GM10266 (cell line): ENCODE measurements around the gene CDK5R1.
"Not testable (repeated sequence)": the region's sequence is repeated elsewhere in the genome, so short reads cannot be mapped to it uniquely, and the experiment has no call there.

Experiments
- DNase-seq: peaks from one replicate; pipeline ENCODE4 v3.0.0; 2012; ENCODE audit errors: extremely low spot score
- TF ChIP-seq, protein P1 (sequence below): IDR thresholded peaks from 2 replicates; pipeline ENCODE4 v1.5.1; 2012; ENCODE audit warnings: mild to moderate bottlenecking, low read depth; ENCODE audit not compliant: control insufficient read depth, insufficient read depth; ENCODE audit errors: missing control alignments

The CDK5R1 gene

DNA sequence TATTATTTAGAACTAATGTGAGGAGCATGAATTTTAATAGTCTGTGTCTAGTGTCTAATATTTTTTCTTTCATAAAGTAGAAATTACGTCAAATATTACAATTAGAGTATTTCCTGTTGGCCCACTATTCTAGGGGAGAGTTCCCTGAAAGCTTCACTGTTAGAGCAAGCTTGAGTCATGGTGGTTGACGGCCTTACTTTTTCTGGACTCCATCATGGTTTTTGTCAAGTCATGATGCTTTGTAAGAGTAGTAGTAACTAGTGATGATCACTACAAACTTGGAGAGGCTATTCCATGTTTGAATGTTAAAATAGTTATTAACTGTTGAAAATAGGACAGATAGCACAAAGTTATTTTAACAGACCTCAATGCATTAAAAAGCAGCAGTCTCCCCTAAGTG lies 40.8 kb upstream of the CDK5R1 start:
- DNase-seq = no peak
- TF ChIP-seq, protein P1, sequence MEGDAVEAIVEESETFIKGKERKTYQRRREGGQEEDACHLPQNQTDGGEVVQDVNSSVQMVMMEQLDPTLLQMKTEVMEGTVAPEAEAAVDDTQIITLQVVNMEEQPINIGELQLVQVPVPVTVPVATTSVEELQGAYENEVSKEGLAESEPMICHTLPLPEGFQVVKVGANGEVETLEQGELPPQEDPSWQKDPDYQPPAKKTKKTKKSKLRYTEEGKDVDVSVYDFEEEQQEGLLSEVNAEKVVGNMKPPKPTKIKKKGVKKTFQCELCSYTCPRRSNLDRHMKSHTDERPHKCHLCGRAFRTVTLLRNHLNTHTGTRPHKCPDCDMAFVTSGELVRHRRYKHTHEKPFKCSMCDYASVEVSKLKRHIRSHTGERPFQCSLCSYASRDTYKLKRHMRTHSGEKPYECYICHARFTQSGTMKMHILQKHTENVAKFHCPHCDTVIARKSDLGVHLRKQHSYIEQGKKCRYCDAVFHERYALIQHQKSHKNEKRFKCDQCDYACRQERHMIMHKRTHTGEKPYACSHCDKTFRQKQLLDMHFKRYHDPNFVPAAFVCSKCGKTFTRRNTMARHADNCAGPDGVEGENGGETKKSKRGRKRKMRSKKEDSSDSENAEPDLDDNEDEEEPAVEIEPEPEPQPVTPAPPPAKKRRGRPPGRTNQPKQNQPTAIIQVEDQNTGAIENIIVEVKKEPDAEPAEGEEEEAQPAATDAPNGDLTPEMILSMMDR = no peak

DNA sequence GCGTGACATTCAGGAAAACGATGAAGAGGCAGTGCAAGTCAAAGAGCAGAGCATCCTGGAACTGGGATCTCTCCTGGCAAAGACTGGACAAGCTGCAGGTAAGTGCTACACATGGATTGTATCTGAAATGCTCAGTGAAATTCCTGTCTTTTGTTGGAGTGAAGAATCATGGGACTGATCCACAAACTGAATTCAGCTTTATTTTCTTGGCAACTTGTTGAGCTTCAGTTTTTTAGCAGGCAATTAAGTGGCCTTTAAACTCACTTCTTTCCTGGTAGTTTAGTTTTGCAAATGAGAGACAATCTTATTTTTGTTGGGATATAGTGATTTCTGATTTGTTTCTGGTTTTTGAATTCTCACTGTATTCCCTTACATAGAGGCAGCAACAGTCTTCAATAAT lies 39.8 kb upstream of the CDK5R1 start:
- TF ChIP-seq, protein P1 = no peak
- DNase-seq = no peak

DNA sequence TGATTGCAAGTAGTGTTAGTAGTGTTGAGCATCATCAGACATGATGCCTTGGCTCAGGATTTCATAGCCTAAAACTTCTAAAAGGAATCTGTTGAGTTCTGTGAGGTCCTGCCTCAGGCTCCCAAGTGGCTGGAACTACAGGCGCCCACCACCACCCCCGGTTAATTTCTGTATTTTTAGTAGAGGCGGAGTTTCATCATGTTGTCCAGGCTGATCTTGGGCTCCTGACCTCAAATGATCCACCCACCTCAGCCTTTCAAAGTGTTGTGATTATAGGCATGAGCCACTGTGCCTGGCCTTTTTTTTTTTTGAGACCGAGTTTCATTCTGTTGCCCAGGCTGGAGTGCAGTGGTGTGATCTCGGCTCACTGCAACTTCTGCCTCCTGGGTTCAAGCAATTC lies 36.8 kb upstream of the CDK5R1 start:
- TF ChIP-seq, protein P1 = no peak
- DNase-seq = no peak

DNA sequence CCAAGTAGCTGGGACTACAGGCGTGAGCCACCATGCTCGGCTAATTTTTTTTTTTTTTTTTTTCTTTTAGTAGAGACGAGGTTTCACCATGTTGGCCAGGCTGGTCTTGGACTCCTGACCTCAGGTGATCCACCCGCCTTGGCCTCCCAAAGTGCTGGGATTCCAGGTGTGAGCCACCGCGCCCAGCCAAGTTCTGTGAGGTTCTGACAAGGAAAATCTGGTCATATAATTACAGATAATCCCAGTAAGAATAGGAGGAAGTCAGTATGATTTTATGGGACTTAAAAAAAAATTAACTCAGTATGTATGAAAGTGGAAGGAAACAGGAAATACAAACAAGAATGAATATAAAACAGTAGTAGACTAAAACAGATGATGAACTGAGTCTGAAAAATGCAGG lies 36.4 kb upstream of the CDK5R1 start:
- not testable (repeated sequence) for DNase-seq

DNA sequence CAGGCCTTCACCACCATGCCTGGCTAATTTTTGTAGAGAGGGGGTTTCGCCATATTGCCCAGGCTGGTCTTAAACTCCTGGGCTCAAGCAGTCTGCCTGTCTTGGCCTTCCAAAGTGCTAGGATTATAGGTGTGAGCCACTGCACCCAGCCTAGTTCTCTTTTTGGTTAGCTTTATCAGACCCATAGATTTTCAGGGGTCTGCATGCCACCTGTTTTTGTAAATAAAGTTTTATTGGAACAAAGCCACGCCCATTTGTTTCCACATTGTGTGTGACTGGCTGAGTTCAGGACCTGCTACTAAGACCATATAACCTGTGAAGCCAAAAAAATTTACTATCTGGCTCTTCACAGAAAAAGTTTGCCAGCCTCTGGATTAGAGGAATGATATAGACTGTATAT lies 34.9 kb upstream of the CDK5R1 start:
- DNase-seq = no peak
- TF ChIP-seq, protein P1 = no peak

DNA sequence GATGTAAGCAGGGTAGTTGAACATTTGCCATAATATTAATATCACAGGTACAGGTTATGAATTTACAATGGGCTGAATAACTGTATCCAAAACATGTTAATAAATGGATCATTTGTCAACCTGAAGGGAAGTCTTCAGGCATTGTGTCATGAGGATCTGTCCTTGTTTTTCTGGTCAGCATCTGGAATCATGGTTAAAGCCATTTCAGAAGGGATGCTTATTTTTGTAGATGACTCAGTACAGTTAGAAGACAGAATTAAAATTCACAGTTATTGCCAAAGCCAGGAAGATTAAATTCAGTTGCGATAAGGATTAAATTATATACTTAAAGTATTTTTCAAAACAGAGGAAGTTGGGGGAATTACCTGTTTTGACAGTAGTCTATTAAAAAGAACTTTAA lies 34.5 kb upstream of the CDK5R1 start:
- TF ChIP-seq, protein P1 = no peak
- DNase-seq = no peak

DNA sequence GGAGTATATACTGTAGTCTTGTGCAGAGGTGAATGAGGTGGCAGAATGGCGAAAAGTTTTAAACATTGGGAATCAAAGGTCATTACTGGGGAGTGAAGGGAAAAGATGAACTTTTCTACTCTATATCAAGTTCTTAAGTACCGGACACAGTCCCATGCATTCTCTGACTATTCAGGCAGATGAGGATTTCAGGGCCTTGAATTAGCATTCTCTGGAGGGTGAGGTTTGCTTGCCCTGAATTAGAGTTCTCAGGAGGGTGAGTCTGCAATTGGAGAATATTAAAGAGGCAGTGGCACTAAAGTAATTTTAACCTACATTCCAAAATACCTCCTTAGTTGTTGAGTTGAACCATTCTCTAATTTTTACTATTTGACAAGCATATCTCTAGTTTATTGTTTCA lies 33.4 kb upstream of the CDK5R1 start:
- DNase-seq = no peak
- TF ChIP-seq, protein P1 = no peak

DNA sequence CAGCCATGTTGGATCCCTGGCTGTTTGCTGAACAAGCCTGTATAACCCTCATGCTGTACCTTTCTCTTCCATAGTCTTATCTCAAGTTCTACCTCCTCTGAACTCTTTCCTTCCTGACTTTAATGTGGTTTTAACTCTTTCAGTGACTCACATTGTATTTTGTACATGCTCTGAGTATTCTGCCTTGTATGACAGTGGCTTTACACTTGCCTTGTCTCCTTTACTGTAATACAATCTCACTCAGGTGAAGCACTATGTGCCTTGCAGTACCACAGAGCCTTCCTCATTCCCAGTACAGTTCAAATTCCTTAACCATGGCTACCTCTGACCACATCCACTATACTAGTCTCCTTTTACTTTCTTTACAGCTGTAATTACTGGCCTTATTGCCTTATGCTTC lies 28.4 kb upstream of the CDK5R1 start:
- TF ChIP-seq, protein P1 = no peak

More for the DNA sequence above, 28.4 kb upstream of the CDK5R1 start:
- DNase-seq = no peak
